GM12878 (cell line): ENCODE measurements around the gene TAF10. TPM values are rescaled to one million over a fixed set of nuclear protein-coding genes. Genes with fewer than 3 reads are reported as not detected.

Experiments
- ATAC-seq: fragments of 200-7000 bp; cut with Tn5 transposase; 3 replicates; pipeline ENCODE4 v1.9.1; 2020; ENCODE audit warnings: mild to moderate bottlenecking, moderate library complexity
- BruUV-seq: library from RNA; stranded (reverse); fragments of 400-500 nt; replicated peaks from 2 replicates; lab custom pipeline; 2021; lab: Mats Ljungman, UMichigan
- CTCF ChIA-PET: fragments of 300-600 bp; sonication (Branson Sonifier 250); formaldehyde crosslinking; extraction: SDS; loops from one replicate; lab custom pipeline; 2021; ENCODE audit warnings: inconsistent platforms; lab: Yijun Ruan, JAX
- POLR2A ChIA-PET: fragments of 350-600 bp; formaldehyde crosslinking; extraction: SDS; loops from one replicate; lab custom pipeline; 2021; ENCODE audit warnings: inconsistent platforms; lab: Charles Lee
- RAD21 ChIA-PET: fragments of 300-600 bp; sonication (Branson Sonifier 250); formaldehyde crosslinking; loops from one replicate; lab custom pipeline; 2023; ENCODE audit warnings: antibody characterized with exemption; ENCODE audit not compliant: unreplicated experiment; lab: Charles Lee
- SMC1A ChIA-PET: fragments of 300-600 bp; sonication (Branson Sonifier 250); formaldehyde crosslinking; loops from one replicate; lab custom pipeline; 2023; ENCODE audit not compliant: unreplicated experiment, uncharacterized antibody; lab: Charles Lee
- DNase-seq: peaks from one replicate; pipeline ENCODE4 v3.0.0-alpha.2; 2011; ENCODE audit warnings: low read depth, low spot score
- FAIRE-seq: peaks from 3 replicates; lab custom pipeline; 2011; peaks lifted over from hg19 to GRCh38; lab: Jason Lieb, UNC
- H2AFZ ChIP-seq: 2 replicates; pipeline ENCODE4 v1.6.0; 2011; ENCODE audit warnings: low read depth, low read length, control low read depth; ENCODE audit not compliant: control insufficient read depth
- H3K27ac ChIP-seq: 2 replicates; pipeline ENCODE4 v1.5.1; 2011; ENCODE audit warnings: control low read depth; ENCODE audit not compliant: control insufficient read depth, insufficient read depth
- H3K27me3 ChIP-seq, 2 experiments: replicated peaks in 1 of 2; 2 replicates each; pipeline versions ENCODE4 v1.6.0 to v1.6.1; 2011; ENCODE audit warnings: low read length in 1 of 2; ENCODE audit not compliant: control insufficient read depth in 2 of 2, insufficient read depth in 2 of 2
- H3K36me3 ChIP-seq, 2 experiments: 2 replicates each; pipeline ENCODE4 v1.5.1; 2011; ENCODE audit warnings: low read length in 1 of 2; ENCODE audit not compliant: control insufficient read depth in 2 of 2, insufficient read depth in 2 of 2
- H3K4me1 ChIP-seq: 2 replicates; pipeline ENCODE4 v1.6.1; 2011; ENCODE audit warnings: mild to moderate bottlenecking, low read length, moderate library complexity, mixed read lengths; ENCODE audit not compliant: control insufficient read depth, insufficient read depth
- H3K4me2 ChIP-seq: 2 replicates; pipeline ENCODE4 v1.6.0; 2011; ENCODE audit warnings: control low read depth; ENCODE audit not compliant: control insufficient read depth, insufficient read depth
- H3K4me3 ChIP-seq: fragments of 200-600 bp; sonication (generic); 2 replicates; pipeline ENCODE4 v1.5.1; 2016
- H3K79me2 ChIP-seq: 2 replicates; pipeline ENCODE4 v1.6.0; 2011; ENCODE audit warnings: low read length; ENCODE audit not compliant: control insufficient read depth, insufficient read depth
- H3K9ac ChIP-seq: 2 replicates; pipeline ENCODE4 v1.8.0; 2011; ENCODE audit warnings: low read length, control low read depth, mixed read lengths; ENCODE audit not compliant: control insufficient read depth, insufficient read depth
- H3K9me3 ChIP-seq: replicated peaks from 3 replicates; pipeline ENCODE4 v1.5.1; 2011; ENCODE audit warnings: mild to moderate bottlenecking, low read length; ENCODE audit not compliant: control insufficient read depth, insufficient read depth
- H4K20me1 ChIP-seq: 2 replicates; pipeline ENCODE4 v1.6.0; 2011; ENCODE audit not compliant: control insufficient read depth, insufficient read depth
- ATF7 ChIP-seq: fragments of 450-650 bp; IDR thresholded peaks from 2 replicates; pipeline ENCODE4 v1.6.1; 2016; ENCODE audit warnings: low read depth, mild to moderate bottlenecking
- CBFB ChIP-seq: IDR thresholded peaks from 2 replicates; pipeline ENCODE4 v1.6.1; 2016; ENCODE audit warnings: antibody characterized with exemption, low read depth
- EP300 ChIP-seq, 2 experiments: fragments of 150-350 bp in 1 of 2; IDR thresholded peaks; 2 replicates each; pipeline ENCODE4 v1.6.1; 2011 to 2012; ENCODE audit warnings: low read depth in 2 of 2, low read length in 2 of 2, borderline replicate concordance in 1 of 2, improper control_type of control experiment in 1 of 2, inconsistent platforms in 1 of 2; ENCODE audit not compliant: control insufficient read depth in 1 of 2
- FOXM1 ChIP-seq: IDR thresholded peaks from 2 replicates; pipeline ENCODE4 v1.6.1; 2012; ENCODE audit warnings: low read depth, mild to moderate bottlenecking, inconsistent platforms, low read length, moderate library complexity
- IRF4 ChIP-seq: IDR thresholded peaks from 2 replicates; pipeline ENCODE4 v1.6.1; 2011; ENCODE audit warnings: low read depth, low read length
- NBN ChIP-seq: fragments of 450-650 bp; IDR thresholded peaks from 2 replicates; pipeline ENCODE4 v1.6.1; 2016
- STAT1 ChIP-seq: fragments of 450-650 bp; conservative IDR thresholded peaks from 2 replicates; pipeline ENCODE4 v1.6.1; 2014; ENCODE audit warnings: antibody characterized with exemption, mild to moderate bottlenecking
- TCF3 ChIP-seq: IDR thresholded peaks from 2 replicates; pipeline ENCODE4 v1.6.1; 2012; ENCODE audit warnings: low read depth, mild to moderate bottlenecking, low read length, borderline replicate concordance; ENCODE audit not compliant: insufficient read depth
- ZNF24 ChIP-seq: fragments of 450-650 bp; IDR thresholded peaks from 2 replicates; pipeline ENCODE4 v1.6.1; 2017; ENCODE audit warnings: antibody characterized with exemption, mild to moderate bottlenecking
- WGBS: methylation state at CpG from one replicate; pipeline ENCODE4 v1.1.6; 2016; ENCODE audit warnings: low lambda C conversion rate; ENCODE audit not compliant: insufficient replicate concordance, insufficient coverage; ENCODE audit errors: missing lambda C conversion rate; 5-methylcytosine and 5-hydroxymethylcytosine counted together
- in situ Hi-C: fragments of 300-500 bp; cut with MboI; formaldehyde crosslinking; loops from 9 replicates; pipeline ENCODE4 v1.14.3; 2018; ENCODE audit warnings: mixed read lengths
- intact Hi-C: fragments of 100-400 bp; cut with micrococcal nuclease; formaldehyde crosslinking; loops from one replicate; pipeline ENCODE4 v1.14.2; 2022; ENCODE audit not compliant: unreplicated experiment
- polyA plus RNA-seq, 11 experiments: library from polyadenylated mRNA; depleted of rRNA in 4 of 11; unstranded in 6 of 11; stranded (reverse) in 5 of 11; fragments of >200 nt; fragmentation: Nextera tagmentation in 4 of 11; fragmentation: Illumina TruSeq in 1 of 11; extraction: Ambion mirVana in 4 of 11; extraction: Trizol in 1 of 11; gene quantifications; 1 replicate in 1 of 11; 2 replicates in 10 of 11; pipeline versions ENCODE4 v1.2.1 to v1.2.3, GENCODE V29; 2011 to 2016; ENCODE audit warnings: inconsistent platforms in 2 of 11, missing spikeins in 2 of 11, low read depth in 1 of 11
- total RNA-seq, 4 experiments: library from RNA; depleted of rRNA in 3 of 4; stranded (reverse); fragments of >200 nt in 3 of 4; fragmentation: Illumina TruSeq in 1 of 4; extraction: Trizol in 1 of 4; gene quantifications; 2 replicates each; pipeline versions ENCODE4 v1.2.1 to v1.2.3, GENCODE V29; 2013 to 2021
- TF ChIP-seq, protein P1 (sequence below): IDR thresholded peaks from 2 replicates; pipeline ENCODE4 v1.6.1; 2011; ENCODE audit warnings: low read depth, low read length, improper control_type of control experiment, borderline replicate concordance
- TF ChIP-seq, protein P2 (sequence below): fragments of 450-650 bp; IDR thresholded peaks from 2 replicates; pipeline ENCODE4 v1.6.1; 2018; ENCODE audit warnings: borderline replicate concordance, mild to moderate bottlenecking; ENCODE audit not compliant: partially characterized antibody
- TF ChIP-seq, protein P3 (sequence below): fragments of 450-650 bp; IDR thresholded peaks from 2 replicates; pipeline ENCODE4 v1.6.1; 2016; ENCODE audit warnings: mild to moderate bottlenecking
- TF ChIP-seq, protein P4 (sequence below): fragments of 450-650 bp; IDR thresholded peaks from 2 replicates; pipeline ENCODE4 v1.6.1; 2016; ENCODE audit warnings: mild to moderate bottlenecking
- TF ChIP-seq, protein P5 (sequence below): fragments of 450-650 bp; formaldehyde crosslinking; IDR thresholded peaks from 2 replicates; pipeline ENCODE4 v1.5.0; 2022; ENCODE audit warnings: mild to moderate bottlenecking, missing genetic modification characterization

The TAF10 gene
- total and polyA plus RNA-seq, 10 of the 15 experiments (the other 5 are each of a cell fraction or from before 2014, with no cell fraction given) = 26.7 to 251 (median 149) TPM

DNA sequence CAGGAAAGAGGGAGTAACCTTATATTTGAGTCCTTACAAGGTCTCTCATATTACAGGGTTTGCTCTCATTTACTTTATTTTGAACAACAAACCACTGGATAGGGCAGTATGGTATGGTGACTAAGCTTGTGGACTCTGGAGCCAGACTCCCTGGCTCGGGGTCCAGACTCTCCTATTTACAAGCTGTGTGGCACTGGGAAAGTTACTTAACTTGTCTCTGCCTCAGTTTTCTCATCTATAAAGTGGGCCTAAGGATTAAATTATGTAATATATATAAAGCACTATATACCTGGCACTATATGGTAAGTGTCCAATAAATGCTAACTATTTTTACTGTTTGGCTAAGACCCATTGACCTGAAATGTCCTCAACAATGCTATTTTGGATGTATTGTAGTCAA lies 45.3 kb upstream of the TAF10 start:
- WGBS = 4% methylated on average over 1 of the region's 1 CpG
- BruUV-seq = no TSS peak
- intact Hi-C loops = no loop called here
- ATAC-seq (no peak), FAIRE-seq (no peak), DNase-seq (no peak)
- no peaks in the 10 kb centered on the region for H3K9me3 ChIP-seq
- no peak overlapping the region for H3K4me2 ChIP-seq
- H3K27ac ChIP-seq = no peak overlapping the region
- no peak overlapping the region for H3K9ac ChIP-seq
- H3K27me3 ChIP-seq = peaks cover 4% of the 10 kb centered on the region in 2 experiments
- ChIA-PET CTCF (interaction anchor here (0.7 to 4.5 kb wide), 3 partner anchors 9 to 165 kb away, joined by 3 to 22 read pairs (median 3); no protein-coding TSS in a partner anchor), POLR2A (no interaction called here), RAD21 (interaction anchor here (0.7 to 1.0 kb wide), 2 partner anchors 38 to 278 kb away, joined by 3 read pairs; partner anchors contain the start of gene TPP1), SMC1A (interaction anchor here (0.7 to 1.0 kb wide), 2 partner anchors 39 to 49 kb away, joined by 3 read pairs; partner anchors contain the start of gene TPP1)
- no peak overlapping the region for H2AFZ ChIP-seq
- no peaks in the 10 kb centered on the region for H3K79me2 ChIP-seq
- H4K20me1 ChIP-seq = no peaks in the 10 kb centered on the region
- no peaks in the 10 kb centered on the region for H3K36me3 ChIP-seq
- no peaks in the 10 kb centered on the region for H3K4me1 ChIP-seq
- no peak overlapping the region for H3K4me3 ChIP-seq
- in situ Hi-C loops = no loop called here
- TF ChIP-seq, protein P1, sequence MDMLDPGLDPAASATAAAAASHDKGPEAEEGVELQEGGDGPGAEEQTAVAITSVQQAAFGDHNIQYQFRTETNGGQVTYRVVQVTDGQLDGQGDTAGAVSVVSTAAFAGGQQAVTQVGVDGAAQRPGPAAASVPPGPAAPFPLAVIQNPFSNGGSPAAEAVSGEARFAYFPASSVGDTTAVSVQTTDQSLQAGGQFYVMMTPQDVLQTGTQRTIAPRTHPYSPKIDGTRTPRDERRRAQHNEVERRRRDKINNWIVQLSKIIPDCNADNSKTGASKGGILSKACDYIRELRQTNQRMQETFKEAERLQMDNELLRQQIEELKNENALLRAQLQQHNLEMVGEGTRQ = no peak
- TF ChIP-seq, protein P2, sequence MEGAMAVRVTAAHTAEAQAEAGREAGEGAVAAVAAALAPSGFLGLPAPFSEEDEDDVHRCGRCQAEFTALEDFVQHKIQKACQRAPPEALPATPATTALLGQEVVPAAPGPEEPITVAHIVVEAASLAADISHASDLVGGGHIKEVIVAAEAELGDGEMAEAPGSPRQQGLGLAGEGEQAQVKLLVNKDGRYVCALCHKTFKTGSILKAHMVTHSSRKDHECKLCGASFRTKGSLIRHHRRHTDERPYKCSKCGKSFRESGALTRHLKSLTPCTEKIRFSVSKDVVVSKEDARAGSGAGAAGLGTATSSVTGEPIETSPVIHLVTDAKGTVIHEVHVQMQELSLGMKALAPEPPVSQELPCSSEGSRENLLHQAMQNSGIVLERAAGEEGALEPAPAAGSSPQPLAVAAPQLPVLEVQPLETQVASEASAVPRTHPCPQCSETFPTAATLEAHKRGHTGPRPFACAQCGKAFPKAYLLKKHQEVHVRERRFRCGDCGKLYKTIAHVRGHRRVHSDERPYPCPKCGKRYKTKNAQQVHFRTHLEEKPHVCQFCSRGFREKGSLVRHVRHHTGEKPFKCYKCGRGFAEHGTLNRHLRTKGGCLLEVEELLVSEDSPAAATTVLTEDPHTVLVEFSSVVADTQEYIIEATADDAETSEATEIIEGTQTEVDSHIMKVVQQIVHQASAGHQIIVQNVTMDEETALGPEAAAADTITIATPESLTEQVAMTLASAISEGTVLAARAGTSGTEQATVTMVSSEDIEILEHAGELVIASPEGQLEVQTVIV = no peak
- TF ChIP-seq NBN (no peak), ATF7 (no peak), EP300 (IDR thresholded peaks at IDR 0.05; ENCODE audit: borderline replicate concordance in 1 of 2, control insufficient read depth in 1 of 2, low read depth in 2 of 2, low read length in 2 of 2) (no peak), FOXM1 (no peak), TCF3 (no peak), ZNF24 (no peak), STAT1 (no peak), CBFB (no peak), IRF4 (no peak)
- TF ChIP-seq, protein P3, sequence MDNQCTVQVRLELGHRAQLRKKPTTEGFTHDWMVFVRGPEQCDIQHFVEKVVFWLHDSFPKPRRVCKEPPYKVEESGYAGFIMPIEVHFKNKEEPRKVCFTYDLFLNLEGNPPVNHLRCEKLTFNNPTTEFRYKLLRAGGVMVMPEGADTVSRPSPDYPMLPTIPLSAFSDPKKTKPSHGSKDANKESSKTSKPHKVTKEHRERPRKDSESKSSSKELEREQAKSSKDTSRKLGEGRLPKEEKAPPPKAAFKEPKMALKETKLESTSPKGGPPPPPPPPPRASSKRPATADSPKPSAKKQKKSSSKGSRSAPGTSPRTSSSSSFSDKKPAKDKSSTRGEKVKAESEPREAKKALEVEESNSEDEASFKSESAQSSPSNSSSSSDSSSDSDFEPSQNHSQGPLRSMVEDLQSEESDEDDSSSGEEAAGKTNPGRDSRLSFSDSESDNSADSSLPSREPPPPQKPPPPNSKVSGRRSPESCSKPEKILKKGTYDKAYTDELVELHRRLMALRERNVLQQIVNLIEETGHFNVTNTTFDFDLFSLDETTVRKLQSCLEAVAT = no peak
- TF ChIP-seq, protein P4, sequence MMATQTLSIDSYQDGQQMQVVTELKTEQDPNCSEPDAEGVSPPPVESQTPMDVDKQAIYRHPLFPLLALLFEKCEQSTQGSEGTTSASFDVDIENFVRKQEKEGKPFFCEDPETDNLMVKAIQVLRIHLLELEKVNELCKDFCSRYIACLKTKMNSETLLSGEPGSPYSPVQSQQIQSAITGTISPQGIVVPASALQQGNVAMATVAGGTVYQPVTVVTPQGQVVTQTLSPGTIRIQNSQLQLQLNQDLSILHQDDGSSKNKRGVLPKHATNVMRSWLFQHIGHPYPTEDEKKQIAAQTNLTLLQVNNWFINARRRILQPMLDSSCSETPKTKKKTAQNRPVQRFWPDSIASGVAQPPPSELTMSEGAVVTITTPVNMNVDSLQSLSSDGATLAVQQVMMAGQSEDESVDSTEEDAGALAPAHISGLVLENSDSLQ = no peak
- TF ChIP-seq, protein P5, sequence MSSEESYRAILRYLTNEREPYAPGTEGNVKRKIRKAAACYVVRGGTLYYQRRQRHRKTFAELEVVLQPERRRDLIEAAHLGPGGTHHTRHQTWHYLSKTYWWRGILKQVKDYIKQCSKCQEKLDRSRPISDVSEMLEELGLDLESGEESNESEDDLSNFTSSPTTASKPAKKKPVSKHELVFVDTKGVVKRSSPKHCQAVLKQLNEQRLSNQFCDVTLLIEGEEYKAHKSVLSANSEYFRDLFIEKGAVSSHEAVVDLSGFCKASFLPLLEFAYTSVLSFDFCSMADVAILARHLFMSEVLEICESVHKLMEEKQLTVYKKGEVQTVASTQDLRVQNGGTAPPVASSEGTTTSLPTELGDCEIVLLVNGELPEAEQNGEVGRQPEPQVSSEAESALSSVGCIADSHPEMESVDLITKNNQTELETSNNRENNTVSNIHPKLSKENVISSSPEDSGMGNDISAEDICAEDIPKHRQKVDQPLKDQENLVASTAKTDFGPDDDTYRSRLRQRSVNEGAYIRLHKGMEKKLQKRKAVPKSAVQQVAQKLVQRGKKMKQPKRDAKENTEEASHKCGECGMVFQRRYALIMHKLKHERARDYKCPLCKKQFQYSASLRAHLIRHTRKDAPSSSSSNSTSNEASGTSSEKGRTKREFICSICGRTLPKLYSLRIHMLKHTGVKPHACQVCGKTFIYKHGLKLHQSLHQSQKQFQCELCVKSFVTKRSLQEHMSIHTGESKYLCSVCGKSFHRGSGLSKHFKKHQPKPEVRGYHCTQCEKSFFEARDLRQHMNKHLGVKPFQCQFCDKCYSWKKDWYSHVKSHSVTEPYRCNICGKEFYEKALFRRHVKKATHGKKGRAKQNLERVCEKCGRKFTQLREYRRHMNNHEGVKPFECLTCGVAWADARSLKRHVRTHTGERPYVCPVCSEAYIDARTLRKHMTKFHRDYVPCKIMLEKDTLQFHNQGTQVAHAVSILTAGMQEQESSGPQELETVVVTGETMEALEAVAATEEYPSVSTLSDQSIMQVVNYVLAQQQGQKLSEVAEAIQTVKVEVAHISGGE = no peak
